Loucy (cell line): Measurements from ENCODE around the gene ATP1A3.

ENCODE experiments used
- EZH2phosphoT487 ChIP-seq: fragments of 200-600 bp; IDR thresholded peaks from 2 replicates; pipeline ENCODE4 v1.6.1; 2018; ENCODE audit warnings: antibody characterized with exemption, mild to moderate bottlenecking, moderate library complexity, borderline replicate concordance
- TF ChIP-seq, protein P1 (sequence below): fragments of 200-600 bp; sonication (generic); conservative IDR thresholded peaks from 2 replicates; pipeline ENCODE4 v1.5.1; 2014; ENCODE audit warnings: mild to moderate bottlenecking, antibody characterized with exemption, low read length

DNA sequence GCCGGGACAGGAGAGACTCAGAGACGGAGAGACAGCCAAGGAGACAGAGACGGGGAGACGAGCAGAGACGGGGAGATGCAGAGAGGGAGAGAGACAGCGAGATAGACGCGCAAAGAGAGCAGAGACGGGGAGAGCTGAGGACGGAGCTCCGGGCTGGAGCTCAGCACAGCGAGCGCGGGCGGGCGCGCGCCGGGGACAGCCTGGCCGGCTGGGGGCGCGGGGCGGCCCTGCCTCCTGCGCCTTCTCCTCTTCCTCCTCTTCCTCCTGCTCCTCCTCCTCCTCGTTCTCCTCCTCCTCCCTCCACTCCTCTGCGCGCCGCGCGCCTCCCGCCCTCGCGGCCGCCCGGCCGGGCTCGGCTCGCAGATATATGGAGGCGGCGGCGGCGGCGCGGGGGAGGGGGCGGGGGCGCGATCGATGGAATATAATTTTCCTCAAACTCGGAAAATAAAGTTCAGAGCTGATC is 65.8 kb downstream of the ATP1A3 start, which contains the start of gene ERFL:
- TF ChIP-seq, protein P1, sequence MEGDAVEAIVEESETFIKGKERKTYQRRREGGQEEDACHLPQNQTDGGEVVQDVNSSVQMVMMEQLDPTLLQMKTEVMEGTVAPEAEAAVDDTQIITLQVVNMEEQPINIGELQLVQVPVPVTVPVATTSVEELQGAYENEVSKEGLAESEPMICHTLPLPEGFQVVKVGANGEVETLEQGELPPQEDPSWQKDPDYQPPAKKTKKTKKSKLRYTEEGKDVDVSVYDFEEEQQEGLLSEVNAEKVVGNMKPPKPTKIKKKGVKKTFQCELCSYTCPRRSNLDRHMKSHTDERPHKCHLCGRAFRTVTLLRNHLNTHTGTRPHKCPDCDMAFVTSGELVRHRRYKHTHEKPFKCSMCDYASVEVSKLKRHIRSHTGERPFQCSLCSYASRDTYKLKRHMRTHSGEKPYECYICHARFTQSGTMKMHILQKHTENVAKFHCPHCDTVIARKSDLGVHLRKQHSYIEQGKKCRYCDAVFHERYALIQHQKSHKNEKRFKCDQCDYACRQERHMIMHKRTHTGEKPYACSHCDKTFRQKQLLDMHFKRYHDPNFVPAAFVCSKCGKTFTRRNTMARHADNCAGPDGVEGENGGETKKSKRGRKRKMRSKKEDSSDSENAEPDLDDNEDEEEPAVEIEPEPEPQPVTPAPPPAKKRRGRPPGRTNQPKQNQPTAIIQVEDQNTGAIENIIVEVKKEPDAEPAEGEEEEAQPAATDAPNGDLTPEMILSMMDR: no peak; the same call in 1 of the 2 replicates
- TF ChIP-seq EZH2phosphoT487: no peak
